Muscle layer of duodenum (tissue), 2 donors: ENCODE measurements around the gene C10orf105.

Source experiments
- H3K27ac ChIP-seq: one replicate; pipeline ENCODE4 v1.7.0; 2013; ENCODE audit warnings: mild to moderate bottlenecking, low read length
- H3K27me3 ChIP-seq: one replicate; pipeline ENCODE4 v1.7.0; 2013; ENCODE audit warnings: low read depth, mild to moderate bottlenecking, control low read depth, low read length
- H3K36me3 ChIP-seq, 2 donors: one replicate each; pipeline ENCODE4 v1.7.0; 2013; ENCODE audit warnings: low read length in 2 of 2, control low read depth in 1 of 2, mild to moderate bottlenecking in 1 of 2; ENCODE audit not compliant: insufficient read depth in 2 of 2, control insufficient read depth in 1 of 2
- H3K4me1 ChIP-seq, 2 donors: one replicate each; pipeline ENCODE4 v1.7.0; 2013; ENCODE audit warnings: low read length in 2 of 2, mild to moderate bottlenecking in 2 of 2, control low read depth in 1 of 2, moderate library complexity in 1 of 2; ENCODE audit not compliant: insufficient read depth in 2 of 2, control insufficient read depth in 1 of 2
- H3K4me3 ChIP-seq, 2 donors: one replicate each; pipeline ENCODE4 v1.7.0; 2013; ENCODE audit warnings: low read length in 2 of 2, low read depth in 1 of 2, mild to moderate bottlenecking in 1 of 2
- H3K9me3 ChIP-seq, 2 donors: one replicate each; pipeline ENCODE4 v1.7.0; 2013; ENCODE audit warnings: low read length in 2 of 2, control low read depth in 1 of 2, mild to moderate bottlenecking in 1 of 2; ENCODE audit not compliant: control insufficient read depth in 1 of 2
- donor health status: healthy.

Gene C10orf105

DNA sequence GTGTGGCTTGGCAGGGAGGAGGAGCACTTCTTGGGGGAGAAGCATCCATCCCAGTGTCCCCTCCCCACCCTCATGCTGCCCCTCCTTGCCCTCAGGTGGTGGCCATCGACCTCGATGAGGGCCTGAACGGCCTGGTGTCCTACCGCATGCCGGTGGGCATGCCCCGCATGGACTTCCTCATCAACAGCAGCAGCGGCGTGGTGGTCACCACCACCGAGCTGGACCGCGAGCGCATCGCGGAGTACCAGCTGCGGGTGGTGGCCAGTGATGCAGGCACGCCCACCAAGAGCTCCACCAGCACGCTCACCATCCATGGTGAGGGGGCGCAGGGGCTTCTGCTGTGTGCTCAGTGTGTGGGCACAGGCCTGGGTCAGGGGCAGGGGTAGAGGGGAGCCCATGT, 14.8 kb downstream of the C10orf105 start:
- H3K27ac ChIP-seq = no peak overlapping the region
- H3K36me3 ChIP-seq = no peaks in the 10 kb centered on the region
- peaks cover 0 to 12% of the 10 kb centered on the region in 2 donors for H3K4me1 ChIP-seq
- H3K27me3 ChIP-seq = no peaks in the 10 kb centered on the region
- H3K9me3 ChIP-seq = no peaks in the 10 kb centered on the region
- H3K4me3 ChIP-seq = no peak overlapping the region

GRCh38 chr10:71703577-71703976, 16.0 kb downstream of the C10orf105 start:
- H3K4me1 ChIP-seq = peaks cover 0 to 8% of the 10 kb centered on the region in 2 donors
- H3K27me3 ChIP-seq = no peaks in the 10 kb centered on the region
- no peak overlapping the region for H3K4me3 ChIP-seq
- no peak overlapping the region for H3K27ac ChIP-seq
- no peaks in the 10 kb centered on the region for H3K36me3 ChIP-seq
- no peaks in the 10 kb centered on the region for H3K9me3 ChIP-seq

DNA sequence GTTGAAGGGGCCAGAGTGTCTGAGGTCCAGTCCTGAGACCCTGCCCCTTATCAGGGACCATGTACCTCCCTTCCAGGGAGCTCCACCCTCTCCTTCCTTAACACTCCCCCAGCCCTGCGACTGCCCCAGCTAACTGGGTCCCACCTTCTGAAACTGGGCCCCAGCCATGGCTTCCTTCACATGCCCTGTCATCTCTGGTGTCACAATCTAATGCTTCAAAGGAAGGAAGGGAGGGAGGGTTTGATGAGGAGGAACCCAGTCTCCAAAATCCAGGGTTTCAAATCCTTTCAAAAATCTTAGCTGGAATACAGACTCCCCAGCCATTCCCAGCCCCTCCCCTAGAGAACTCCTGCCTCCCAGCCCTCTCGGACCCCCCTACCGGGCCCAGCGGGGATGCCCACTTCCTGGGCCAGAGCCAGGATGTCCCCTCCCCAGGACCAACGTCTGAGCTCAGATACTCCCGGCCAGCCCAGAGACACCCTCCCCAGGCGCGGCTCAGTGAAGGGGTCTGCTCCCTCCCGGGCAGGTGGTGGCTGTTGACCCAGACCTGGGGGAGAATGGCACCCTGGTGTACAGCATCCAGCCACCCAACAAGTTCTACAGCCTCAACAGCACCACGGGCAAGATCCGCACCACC, 18.0 kb downstream of the C10orf105 start:
- Histone ChIP-seq H3K36me3 (no peaks in the 10 kb centered on the region), H3K27me3 (no peaks in the 10 kb centered on the region), H3K4me3 (no peak overlapping the region), H3K27ac (no peak overlapping the region), H3K9me3 (no peaks in the 10 kb centered on the region), H3K4me1 (peaks cover 0 to 7% of the 10 kb centered on the region in 2 donors)

DNA sequence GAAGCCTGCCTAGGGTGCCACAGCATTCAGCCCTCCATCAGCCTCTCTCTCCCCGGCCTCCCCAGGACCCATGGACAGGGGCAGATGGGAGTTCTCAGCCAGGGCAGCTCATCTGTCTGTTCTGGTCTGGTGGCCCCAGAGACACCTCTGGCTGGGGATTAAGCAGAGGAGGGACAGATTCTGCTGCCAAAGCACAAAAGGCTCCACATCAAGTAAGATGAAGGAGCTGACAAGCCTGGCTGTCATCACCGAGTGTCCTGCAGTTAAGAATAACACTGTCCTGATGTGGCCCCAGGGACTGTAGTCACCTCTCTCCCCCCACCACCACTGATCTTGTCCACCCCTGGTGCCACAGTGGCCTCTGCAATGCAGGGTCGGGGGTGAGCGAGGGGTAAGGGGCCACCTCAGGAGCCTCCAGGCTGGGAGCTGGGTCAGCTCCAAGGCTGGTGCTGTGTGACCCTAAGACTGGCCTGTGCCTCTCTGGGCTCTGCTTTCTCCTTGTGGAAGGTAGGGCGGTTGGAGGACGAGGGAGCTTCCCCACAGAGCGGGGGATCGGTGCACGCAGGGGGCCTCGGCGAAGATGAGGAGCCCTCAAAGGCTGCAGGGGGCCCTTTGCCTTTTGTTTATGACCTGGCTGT, 18.7 kb downstream of the C10orf105 start:
- no peak overlapping the region for H3K27ac ChIP-seq
- no peaks in the 10 kb centered on the region for H3K36me3 ChIP-seq
- H3K4me1 ChIP-seq = peaks cover 0 to 9% of the 10 kb centered on the region in 2 donors

GRCh38 chr10:71698737-71699136, 20.8 kb downstream of the C10orf105 start:
- Histone ChIP-seq H3K27me3 (no peaks in the 10 kb centered on the region), H3K36me3 (no peaks in the 10 kb centered on the region), H3K4me1 (peaks cover 5 to 12% of the 10 kb centered on the region in 2 donors), H3K4me3 (no peak overlapping the region), H3K27ac (no peak overlapping the region), H3K9me3 (no peaks in the 10 kb centered on the region)

More for the DNA sequence above, 18.7 kb downstream of the C10orf105 start:
- no peaks in the 10 kb centered on the region for H3K27me3 ChIP-seq
- H3K9me3 ChIP-seq = no peaks in the 10 kb centered on the region
- no peak overlapping the region for H3K4me3 ChIP-seq

GRCh38 chr10:71697938-71698709, 21.5 kb downstream of the C10orf105 start:
- Histone ChIP-seq H3K4me1 (peaks cover 8 to 12% of the 10 kb centered on the region in 2 donors), H3K4me3 (no peak overlapping the region), H3K27me3 (no peaks in the 10 kb centered on the region), H3K9me3 (no peaks in the 10 kb centered on the region), H3K27ac (no peak overlapping the region), H3K36me3 (no peaks in the 10 kb centered on the region)

GRCh38 chr10:71696628-71697326, 22.8 kb downstream of the C10orf105 start:
- Histone ChIP-seq H3K27ac (no peak overlapping the region), H3K27me3 (no peaks in the 10 kb centered on the region), H3K4me3 (no peak overlapping the region), H3K9me3 (peaks cover 0 to under 1% of the 10 kb centered on the region in 2 donors), H3K36me3 (no peaks in the 10 kb centered on the region), H3K4me1 (peaks cover 8 to 12% of the 10 kb centered on the region in 2 donors)

- Histone ChIP-seq H3K9me3 (peaks cover 0 to 7% of the 10 kb centered on the region in 2 donors), H3K36me3 (no peaks in the 10 kb centered on the region), H3K4me3 (no peak overlapping the region), H3K4me1 (peaks cover 8 to 12% of the 10 kb centered on the region in 2 donors), H3K27ac (no peak overlapping the region), H3K27me3 (no peaks in the 10 kb centered on the region)
These were observed 23.8 kb downstream of the C10orf105 start for GRCh38 chr10:71695502-71696476.

- H3K36me3 ChIP-seq = no peaks in the 10 kb centered on the region
- peaks cover 8 to 12% of the 10 kb centered on the region in 2 donors for H3K4me1 ChIP-seq
- H3K9me3 ChIP-seq = peaks cover 0 to 7% of the 10 kb centered on the region in 2 donors
- no peak overlapping the region for H3K27ac ChIP-seq
- no peak overlapping the region for H3K4me3 ChIP-seq
- H3K27me3 ChIP-seq = no peaks in the 10 kb centered on the region
These were observed 25.0 kb downstream of the C10orf105 start for GRCh38 chr10:71694567-71694968.

- Histone ChIP-seq H3K9me3 (peaks cover 0 to 7% of the 10 kb centered on the region in 2 donors), H3K27ac (no peak overlapping the region), H3K4me3 (no peak overlapping the region), H3K36me3 (no peaks in the 10 kb centered on the region), H3K4me1 (peaks cover 8 to 12% of the 10 kb centered on the region in 2 donors), H3K27me3 (no peaks in the 10 kb centered on the region)
These were observed 25.5 kb downstream of the C10orf105 start for GRCh38 chr10:71694039-71694501.
